Measurements from ENCODE around the gene CPEB1.
"Not testable (repeated sequence)": the region's sequence is repeated elsewhere in the genome, so short reads cannot be mapped to it uniquely, and the experiment has no call there.

The CPEB1 gene

DNA sequence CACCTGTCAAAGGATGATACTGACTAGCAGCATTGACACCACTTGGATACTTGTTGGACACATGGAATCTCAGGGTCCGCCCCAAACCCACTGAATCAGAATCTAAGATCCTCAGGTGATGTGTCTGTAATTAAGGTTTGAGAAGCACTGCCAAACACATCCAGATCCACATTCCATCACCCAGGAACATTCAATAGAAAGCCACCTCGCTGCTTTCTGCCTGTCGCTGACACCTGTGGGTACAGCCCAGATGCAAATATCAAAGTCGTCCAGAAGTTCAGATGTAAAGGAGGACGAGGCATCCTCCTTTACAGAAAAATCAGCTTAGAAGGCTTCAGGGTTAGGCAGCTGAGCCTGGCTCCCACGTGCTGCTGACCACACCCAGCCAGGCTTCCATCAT lies 101.7 kb downstream of the CPEB1 start:
- DNase-seq (ENCODE audit: low read depth in 3 of 3), result no peak

DNA sequence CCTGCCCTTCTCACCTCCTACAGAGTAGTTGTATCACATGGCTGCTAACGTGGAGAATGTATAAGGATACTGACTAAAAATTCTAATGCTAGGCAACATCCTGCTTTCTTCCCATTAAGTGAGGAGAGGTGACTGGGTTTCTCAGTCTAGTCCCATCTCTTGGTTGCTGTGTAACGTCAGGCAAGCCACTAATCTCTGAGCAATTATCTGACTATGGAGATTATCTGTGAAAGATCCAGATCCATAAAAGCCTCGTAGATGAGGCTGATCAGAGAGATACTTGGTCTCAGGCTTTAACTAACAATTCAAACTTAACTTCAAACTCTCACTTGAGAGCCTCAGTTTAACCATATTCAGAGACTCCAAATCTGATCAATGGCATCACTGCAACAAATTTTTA lies 102.2 kb downstream of the CPEB1 start:
- DNase-seq (ENCODE audit: low read depth in 3 of 3), result no peak

DNA sequence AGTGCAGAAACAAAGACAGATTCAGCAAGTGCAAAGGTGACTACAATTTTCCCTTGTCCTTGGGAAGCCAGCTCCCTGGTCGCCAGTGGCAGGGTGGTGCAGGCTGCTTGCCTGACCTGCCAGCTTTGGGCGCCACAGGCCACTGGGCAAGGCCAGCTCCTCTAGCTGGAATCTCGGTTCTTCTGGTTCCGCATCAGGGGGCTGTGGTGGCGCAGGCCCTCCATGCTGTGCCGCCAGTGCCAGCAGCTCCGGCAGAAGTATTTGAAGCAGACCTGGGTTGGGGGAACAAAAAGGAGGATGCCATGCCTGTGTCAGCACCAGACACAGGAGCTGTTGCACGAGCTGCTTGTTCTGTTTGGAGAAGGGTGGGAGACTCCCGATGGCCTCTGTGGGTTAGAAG lies 102.7 kb downstream of the CPEB1 start:
- no peak for DNase-seq (ENCODE audit: low read depth in 3 of 3)

DNA sequence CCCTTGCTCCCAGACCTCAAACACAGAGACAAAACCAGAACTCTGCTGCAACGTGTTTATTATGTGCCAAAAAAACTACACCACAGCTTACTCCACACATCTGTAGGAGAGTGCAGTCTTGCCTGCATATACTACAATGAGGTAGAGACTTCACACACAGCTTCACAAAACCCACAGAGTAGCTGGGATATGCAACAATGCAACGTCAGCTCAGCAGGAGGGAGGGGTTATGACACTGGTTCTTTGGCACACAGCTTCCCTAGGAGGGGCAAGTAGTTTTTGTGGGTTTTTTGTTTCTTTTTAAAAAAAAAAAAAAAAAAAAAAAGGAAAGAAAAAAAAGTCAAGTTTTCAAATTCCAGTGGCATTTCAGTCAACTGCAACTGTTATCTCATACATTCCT lies 104.0 kb downstream of the CPEB1 start:
- DNase-seq (ENCODE audit: low read depth in 3 of 3), result no peak

DNA sequence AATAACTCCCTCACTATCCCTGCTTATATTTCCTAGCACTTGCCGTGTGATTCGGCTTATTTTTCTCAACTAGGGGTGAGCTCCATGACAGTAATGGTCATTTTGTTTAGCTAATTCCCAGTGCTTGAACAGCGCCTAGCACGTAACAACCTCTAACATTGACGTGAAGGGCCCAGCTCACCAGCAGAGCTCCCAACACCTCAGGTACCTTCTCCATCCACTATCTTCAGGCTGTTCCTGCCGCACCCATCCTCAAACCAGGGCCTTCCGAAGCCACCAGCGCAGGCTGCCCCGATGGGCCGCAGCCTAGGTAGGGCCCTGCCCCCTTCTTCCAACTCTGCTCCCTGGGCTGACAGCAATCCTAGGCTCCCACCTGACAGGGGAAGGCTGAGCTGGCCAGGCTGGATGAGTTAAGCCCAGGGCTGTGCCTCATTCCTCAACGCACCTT lies 106.2 kb downstream of the CPEB1 start:
- DNase-seq (ENCODE audit: low read depth in 3 of 3), result no peak

DNA sequence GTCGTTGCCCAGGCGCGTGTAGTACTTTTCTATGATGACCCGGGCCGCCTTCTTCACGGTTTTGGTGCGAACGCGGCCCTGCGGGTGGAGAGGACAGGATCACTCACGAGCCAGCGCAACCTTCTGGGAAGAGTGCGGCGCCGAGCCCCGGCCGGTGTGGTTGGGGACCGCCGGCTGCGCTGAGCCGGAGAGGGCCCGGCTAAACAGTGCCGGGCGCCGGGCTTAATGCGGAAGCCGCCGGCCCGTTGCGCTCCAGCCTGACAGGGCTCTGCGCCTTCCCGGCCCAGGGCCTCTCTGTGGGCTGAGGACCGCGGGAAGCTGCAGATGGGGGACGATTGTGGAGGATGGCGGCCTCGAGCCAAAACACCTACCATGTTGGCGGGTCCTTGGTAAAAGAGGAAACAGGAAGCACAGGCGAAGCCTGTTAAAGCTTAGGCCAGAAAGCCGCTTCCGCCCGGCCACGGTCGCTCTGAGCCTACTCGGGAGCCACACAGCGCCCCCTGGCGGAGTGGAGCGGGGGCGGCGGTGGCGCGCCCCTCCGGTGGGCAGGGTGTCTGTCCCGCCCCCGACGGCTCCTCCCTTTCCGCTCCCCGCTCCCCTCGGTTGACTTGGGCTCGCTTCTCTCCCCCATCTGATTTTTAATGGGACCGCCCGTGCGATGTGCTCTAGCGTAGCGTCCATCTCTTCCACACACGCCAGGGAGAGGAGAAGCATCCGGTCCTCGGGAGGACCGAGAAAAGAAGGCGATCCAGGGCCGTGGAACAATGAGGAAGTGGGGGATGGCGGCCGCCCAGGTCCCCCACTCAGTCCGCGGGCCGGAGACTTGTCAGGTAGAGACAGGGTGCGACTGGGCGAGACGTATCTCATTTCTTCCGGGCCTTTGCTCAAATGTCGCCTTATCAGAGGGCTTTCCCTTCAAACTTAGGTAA lies 106.8 kb downstream of the CPEB1 start, which contains the start of gene RPS17:
TSS of gene RPS17 (minus strand) at position 403 of the 929 bp plus-strand sequence. CDS start at position 374, 29 bp downstream.
- DNase-seq (ENCODE audit: low read depth in 3 of 3), result peak; percentile 96 to 97 (median 97)

DNA sequence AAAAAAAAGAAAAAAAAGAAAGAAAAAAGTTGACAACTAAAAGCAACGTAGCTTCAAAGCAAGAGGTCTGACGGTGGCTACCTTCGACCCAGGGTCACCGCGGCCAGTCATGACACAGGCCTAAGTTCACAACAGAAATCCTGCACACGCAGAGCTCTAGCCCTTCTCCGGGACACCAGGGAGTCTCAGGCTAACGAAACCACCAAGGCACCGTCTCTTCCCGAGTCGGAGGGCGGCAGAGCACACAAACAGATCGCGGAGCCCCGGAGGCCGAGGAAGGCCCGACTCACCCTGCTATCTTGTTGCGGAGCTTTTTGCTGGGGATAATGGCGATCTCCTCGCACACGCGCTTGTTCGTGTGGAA lies 107.5 kb downstream of the CPEB1 start:
- DNase-seq (ENCODE audit: low read depth in 3 of 3), result no peak

DNA sequence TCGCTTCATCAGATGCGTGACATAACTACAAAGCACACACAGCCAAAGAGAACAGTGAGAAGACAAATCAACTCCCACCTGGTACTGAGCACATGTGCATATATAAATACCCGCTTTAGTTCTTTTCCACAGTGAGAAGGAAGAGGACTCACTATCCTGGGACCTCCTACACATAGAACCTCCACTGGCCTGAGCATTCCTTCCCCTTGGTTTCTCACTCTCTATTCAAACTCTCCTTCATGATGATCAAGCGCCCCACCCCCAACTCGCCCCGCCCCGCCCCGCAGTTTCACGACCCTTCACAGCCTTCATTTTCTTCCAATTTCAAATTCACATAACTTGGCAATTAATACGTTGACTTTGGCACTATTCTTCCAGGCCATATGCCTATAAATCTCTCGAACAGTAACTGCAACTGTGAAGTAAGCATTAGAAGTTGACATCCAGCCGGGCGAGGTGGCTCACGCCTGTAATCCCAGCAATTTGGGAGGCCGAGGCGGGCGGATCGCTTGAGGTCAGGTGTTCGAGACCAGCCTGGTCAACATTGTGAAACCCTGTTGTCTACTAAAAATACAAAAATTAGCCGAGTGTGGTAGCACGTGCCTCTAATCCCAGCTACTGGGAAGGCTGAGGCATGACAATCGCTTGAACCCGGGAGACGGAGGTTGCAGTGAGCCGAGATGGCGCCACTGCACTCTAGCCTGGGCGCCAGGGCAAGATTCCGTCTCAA lies 108.0 kb downstream of the CPEB1 start:
- DNase-seq (ENCODE audit: low read depth in 3 of 3), result peak in 1 of 3 experiments; percentile 32

DNA sequence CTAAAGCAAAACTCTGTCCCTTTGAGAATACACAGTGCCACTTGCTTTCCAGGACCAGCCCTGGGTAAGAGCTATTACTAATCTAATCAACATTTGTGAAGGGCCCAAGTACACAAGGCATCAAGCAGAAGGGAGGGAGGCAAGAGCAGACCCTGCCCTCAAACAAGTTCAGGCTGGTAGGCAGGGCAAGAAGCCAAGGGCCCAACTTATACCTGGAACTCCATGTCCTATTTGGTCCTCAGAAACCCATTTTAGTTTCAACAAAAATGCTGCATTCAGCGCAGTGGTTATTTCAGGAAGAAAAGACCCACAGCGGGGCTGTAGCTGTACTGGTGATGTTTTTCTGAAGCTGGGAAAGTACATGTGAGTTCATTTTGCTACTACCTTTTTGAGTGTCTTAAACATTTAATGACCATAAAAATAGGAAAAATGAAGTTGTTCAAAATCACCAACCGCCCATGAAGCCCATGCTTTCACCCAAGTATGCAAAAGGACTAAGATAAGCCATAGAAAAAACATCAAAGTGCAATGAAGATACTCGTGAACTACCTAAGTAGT lies 109.7 kb downstream of the CPEB1 start:
- DNase-seq (ENCODE audit: low read depth in 3 of 3), result no peak

DNA sequence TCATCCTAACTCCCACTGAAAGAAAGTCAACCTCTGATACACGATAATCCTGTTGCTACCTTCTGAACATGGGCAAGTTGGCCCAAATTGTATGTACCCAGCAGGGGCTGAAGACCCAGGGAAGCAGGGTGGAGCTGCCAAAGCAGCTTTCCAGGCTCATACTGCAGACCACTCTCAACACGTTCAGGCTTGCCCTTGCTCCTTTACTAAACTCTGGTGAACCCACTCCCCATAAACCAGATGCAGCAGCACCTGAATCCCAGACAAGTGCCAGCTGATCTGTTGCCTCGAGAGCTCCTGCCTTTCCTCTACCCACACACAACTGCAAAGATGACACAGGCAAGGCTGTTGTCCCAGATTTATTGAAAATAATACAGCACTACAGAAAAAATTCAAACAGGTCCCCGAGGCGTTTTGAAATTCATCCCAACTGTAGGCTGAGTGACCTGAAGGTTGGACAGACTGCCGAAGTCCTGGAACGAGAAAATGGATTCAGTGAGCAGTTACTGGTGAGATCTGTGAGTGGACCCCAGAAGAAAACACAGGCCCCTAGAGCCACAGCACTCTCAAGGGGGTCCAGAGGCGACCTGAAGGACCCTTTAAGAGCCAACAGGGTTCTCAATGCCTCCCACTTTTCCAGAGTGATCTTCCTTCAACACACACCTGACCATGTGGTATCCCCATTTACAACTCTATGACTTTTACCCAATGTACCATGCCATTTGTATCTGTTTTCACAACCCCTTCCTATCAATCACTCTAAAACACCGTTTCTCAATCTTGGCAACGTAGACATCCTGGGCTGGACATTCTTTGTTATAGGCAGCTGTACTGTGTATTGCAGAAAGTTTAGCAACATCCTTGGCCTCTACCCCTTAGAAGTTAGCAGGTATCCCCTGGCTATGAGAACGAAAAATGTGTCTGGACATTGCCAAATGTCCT lies 110.5 kb downstream of the CPEB1 start:
- DNase-seq (ENCODE audit: low read depth in 3 of 3), result no peak

DNA sequence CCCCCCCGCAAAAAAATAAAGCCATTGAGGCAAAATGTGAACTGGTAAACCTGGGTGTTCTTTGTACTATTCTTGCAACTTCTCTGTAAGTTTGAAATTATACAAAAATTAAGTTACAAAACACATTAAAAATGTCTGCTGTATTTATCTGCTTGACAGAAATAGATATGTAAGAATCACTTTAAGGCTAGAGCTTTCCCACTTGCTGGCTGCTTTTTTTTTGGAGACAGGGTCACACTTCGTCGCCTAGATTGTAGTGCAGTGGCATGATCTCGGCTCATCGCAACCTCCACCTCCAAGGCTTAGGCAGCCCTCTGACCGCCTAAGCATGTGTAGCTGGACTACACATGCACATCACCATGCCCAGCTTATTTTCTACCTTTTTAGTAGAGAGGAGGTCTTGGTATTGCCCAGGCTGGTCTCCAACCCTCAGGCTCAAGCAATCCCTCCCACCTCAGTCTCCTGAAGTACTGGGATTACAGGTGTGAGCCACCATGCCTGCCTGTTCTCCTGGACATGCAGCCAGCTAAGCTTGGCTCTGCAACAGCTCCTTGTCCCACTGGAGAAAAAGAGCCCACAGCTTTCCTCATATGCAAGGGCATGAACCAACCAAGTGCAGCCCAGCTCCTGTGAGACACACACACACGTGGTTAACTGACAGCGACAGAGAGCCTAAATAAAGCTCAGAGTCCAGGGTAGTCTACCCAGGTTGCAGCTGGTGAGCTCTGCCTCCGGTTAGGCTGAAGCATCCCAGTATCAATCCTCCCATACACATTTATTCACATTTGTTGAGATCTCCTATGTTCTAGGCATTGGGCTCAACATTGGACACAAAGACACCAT lies 111.4 kb downstream of the CPEB1 start:
- no peak for DNase-seq (ENCODE audit: low read depth in 3 of 3)

DNA sequence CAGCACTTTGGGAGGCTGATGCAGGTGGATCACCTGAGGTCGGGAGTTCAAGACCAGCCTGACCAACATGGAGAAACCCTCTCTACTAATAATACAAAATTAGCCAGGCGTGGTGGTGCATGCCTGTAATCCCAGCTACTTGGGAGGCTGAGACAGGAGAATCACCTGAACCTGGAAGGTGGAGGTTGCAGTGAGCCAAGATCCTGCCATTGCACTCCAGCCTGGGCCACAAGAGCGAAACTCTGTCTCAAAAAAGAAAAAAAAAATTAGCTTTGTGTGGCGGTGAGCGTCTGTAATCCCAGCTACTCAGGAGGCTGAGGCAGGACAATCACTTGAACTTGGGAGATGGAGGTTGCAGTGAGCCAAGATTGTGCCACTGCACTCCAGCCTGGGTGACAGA lies 112.0 kb downstream of the CPEB1 start:
- DNase-seq (ENCODE audit: low read depth in 3 of 3), result not testable (repeated sequence)

DNA sequence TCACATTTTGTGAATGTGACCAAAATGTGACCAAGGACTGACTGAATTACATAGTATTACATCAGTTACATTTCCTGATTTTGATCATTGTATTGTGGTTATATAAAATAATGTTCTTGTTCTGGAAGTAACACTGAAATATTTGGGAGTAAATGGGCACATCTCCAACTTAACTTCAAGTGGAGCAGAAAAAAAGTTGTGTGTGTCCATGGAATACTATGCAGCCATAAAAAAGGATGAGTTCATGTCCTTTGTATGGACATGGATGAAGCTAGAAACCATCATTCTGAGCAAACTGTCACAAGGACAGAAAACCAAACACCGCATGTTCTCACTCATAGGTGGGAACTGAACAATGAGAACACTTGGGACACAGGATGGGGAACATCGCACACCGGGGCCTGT lies 112.7 kb downstream of the CPEB1 start:
- not testable (repeated sequence) for DNase-seq (ENCODE audit: low read depth in 3 of 3)

DNA sequence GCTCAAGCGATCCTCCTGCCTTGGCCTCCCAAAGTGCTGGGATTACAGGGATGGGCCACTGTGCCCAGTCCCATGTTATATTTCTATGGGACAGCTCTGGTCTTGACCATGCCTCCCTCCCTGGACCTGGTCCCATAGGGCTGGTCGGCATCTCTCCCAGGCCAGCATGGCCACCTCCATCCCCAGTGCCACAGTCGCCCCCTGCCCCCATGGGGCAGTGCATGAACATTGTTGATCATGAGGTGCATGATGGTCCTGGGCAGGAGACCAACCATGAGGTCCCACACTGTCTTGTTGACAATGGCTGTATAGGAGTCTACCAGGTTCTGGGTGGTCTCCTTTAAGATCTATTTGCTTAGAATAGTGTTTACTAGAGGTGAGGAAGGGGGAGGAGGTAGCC lies 113.4 kb downstream of the CPEB1 start:
- no peak for DNase-seq (ENCODE audit: low read depth in 3 of 3)

DNA sequence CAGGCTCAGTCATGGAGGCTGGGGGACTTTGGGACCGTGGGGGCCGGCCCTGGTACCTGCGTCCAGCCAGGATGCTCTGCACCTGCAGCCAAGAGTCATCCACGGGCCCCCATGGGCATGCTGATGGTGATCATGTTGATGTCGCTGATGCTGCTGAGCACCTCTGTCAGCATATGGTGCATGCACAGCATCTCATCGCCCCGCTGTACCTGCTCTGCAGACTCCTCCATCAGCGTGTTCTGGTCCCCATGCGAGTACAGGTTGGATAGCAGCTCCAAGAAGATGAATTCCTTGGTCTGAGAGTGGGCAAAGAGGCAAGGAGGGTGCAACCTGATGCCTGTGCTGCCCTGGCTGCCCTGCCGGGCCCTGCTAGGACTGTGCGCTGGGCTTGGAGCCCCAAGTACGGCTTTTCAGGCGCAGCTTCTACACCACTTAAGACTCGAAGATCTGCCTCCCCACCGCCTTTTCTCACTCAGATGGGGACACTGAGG lies 114.1 kb downstream of the CPEB1 start:
- DNase-seq (ENCODE audit: low read depth in 3 of 3), result no peak

DNA sequence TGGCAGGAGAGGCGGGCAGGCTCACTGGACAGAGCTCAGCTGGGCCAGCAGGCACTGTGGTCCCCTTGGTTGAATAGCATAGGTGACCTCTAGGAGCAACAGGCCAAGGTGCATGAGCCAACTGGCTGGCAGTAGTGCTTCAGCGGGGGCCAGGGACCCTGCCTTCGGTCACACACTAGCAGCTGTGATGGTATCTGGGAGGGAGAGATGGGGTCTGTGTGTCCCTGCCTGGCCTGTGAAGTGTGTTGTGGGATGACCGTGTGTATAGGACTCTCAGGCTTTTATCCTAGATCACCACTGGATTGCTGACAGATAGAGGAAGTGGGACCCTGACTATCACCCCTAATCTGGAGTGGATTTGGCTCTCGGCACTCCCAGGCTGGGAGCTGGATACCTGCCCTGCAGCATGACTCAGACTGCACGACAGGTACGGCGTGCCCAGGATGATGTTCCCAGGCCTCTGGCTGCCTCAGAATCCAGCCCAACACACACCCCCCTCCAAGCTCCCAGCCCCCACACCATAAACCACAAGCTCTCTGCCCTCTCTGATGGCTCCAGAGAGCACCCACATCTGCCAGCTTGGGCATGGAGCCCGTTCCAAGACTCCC lies 114.7 kb downstream of the CPEB1 start:
- DNase-seq (ENCODE audit: low read depth in 3 of 3), result no peak

DNA sequence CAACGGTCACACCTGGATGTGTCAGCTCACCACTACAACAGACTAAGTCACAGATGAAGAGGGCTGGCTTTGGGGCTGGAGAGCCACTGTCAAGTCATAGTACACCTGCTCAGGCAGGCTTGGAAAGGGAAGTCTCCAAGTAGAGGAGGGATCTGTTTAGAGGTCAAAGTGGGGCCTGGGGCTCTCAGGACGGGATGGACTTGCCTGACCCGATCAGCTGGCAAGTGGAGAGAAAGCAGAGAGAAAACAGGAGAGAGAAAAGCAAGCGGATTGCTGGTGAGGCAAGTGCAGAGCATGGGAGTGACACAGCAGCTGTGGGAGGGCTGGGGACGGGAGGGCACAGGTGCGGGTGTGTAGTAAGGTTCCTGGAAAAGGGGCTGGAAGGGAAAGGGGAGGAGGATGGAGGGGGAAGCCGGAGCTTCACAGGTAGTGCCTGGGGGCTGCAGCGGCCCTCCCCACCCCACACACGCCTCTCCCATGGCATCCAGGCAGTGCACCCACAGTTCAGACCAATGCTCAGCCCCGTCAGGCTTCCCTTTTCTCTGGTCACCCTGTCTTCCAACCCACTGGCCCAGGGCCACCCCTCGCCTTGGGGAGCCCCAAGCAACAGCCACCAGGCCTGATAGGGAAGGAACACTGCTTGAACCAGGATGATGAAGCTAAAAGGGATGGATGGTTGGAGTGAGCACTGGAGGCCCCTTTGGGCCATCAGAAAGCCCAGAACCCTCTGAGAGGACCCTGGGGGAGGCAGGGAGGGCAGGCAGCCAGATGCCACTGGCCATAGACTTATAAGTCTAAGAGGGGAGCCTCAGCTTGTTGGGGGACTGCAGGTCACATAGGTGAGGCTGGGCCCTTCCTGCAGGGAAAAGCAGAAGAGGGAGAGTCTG lies 115.4 kb downstream of the CPEB1 start:
- no peak for DNase-seq (ENCODE audit: low read depth in 3 of 3)

DNA sequence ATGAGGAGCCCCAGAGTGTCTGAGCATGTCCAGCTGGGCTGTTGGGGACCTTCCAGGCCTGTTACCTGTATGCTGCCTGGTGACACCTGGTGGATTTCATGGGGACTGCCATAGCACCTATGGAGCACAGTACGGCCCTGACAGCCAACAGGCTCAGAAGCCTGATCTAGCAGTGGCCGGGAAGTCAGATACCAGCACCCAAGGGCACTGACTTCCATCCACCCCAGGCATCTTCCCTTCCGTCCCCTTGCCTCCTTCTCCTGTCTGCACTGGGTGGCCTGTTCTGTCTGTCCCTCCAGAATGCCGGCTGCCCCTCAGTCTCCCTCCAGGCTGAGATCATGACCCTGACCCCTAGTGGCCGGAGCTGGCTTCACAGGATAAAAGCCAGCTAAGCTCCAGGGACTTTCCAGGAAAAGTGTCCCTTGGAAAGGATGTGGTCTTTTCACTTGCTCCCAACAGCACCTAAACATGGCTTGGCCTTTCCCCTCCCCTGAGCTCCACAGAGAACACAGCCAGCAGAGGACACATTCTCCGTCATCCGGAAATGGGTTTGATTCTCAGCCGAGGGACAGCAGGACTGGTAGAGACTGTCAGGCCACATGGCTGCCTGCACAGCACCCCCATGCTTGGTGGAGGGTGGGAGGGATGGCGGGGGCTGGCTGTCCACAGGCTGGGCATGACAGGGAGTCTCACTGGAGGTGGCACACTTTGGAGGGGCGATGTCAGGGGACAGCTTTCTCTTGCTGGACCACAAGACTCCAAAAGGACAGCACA lies 116.4 kb downstream of the CPEB1 start:
- DNase-seq (ENCODE audit: low read depth in 3 of 3), result peak; percentile 36 to 61 (median 56)

Data from stimulated activated CD4-positive, alpha-beta T cell treated with anti-CD3 and anti-CD28 coated beads, TNF-alpha, amount 100 ng/mL, for 24 hours (primary cell).